K562 (cell line): ENCODE data around the gene MOCOS. TPM values are rescaled to one million over a fixed set of nuclear protein-coding genes. Genes with fewer than 3 reads are reported as not detected.

Experiments
- ATAC-seq: fragments of 200-7000 bp; cut with Tn5 transposase; 3 replicates; pipeline ENCODE4 v1.9.1; 2020; ENCODE audit warnings: moderate library complexity
- BruUV-seq: library from RNA; stranded (reverse); fragments of 400-500 nt; replicated peaks from 2 replicates; lab custom pipeline; 2021; lab: Mats Ljungman, UMichigan
- CTCF ChIA-PET: fragments of 300-600 bp; formaldehyde crosslinking; extraction: SDS; loops from one replicate; lab custom pipeline; 2021; ENCODE audit warnings: low intra/inter-chr PET ratio; lab: Yijun Ruan, JAX
- POLR2A ChIA-PET: fragments of 300-600, 350-650 bp; sonication (Branson Sonifier 250); formaldehyde crosslinking; extraction: SDS; loops from one replicate; lab custom pipeline; 2021; ENCODE audit warnings: antibody characterized with exemption, inconsistent platforms; lab: Yijun Ruan, JAX
- DNase-seq, 4 experiments: peaks; one replicate each; pipeline versions ENCODE4 v3.0.0 to v3.0.0-alpha.2; 2011 to 2018; ENCODE audit warnings: low spot score in 3 of 4, mixed read lengths in 3 of 4; ENCODE audit errors: extremely low read depth in 1 of 4
- FAIRE-seq: peaks from 2 replicates; lab custom pipeline; 2011; peaks lifted over from hg19 to GRCh38; lab: Jason Lieb, UNC
- H2AFZ ChIP-seq: 2 replicates; pipeline ENCODE4 v1.6.0; 2011; ENCODE audit warnings: low read depth, low read length, control low read depth, inconsistent platforms
- H3K27ac ChIP-seq: fragments of 200-600 bp; 3 replicates; pipeline ENCODE4 v1.8.0; 2011; ENCODE audit warnings: low read depth, mild to moderate bottlenecking, control low read depth, inconsistent platforms, low read length, moderate library complexity, mixed read lengths; ENCODE audit errors: extremely low read depth
- H3K27me3 ChIP-seq, 2 experiments: fragments of 300-600 bp in 1 of 2; 2 replicates in 1 of 2; 3 replicates in 1 of 2; pipeline versions ENCODE4 v1.6.0 to v1.8.0; 2011; ENCODE audit warnings: inconsistent platforms in 2 of 2, low read length in 2 of 2, mild to moderate bottlenecking in 1 of 2, mixed read lengths in 1 of 2, moderate library complexity in 1 of 2; ENCODE audit not compliant: control insufficient read depth in 2 of 2, insufficient read depth in 2 of 2
- H3K36me3 ChIP-seq: fragments of 300-600 bp; 3 replicates; pipeline ENCODE4 v1.8.0; 2011; ENCODE audit warnings: mild to moderate bottlenecking, low read length, inconsistent platforms; ENCODE audit not compliant: control insufficient read depth, insufficient read depth
- H3K4me1 ChIP-seq, 2 experiments: fragments of 200-600 bp in 1 of 2; replicated peaks in 1 of 2; 2 replicates in 1 of 2; 3 replicates in 1 of 2; pipeline versions ENCODE4 v1.5.1 to v1.8.0; 2011; ENCODE audit warnings: inconsistent platforms in 2 of 2, low read length in 2 of 2, mild to moderate bottlenecking in 1 of 2, mixed read lengths in 1 of 2, moderate library complexity in 1 of 2; ENCODE audit not compliant: control insufficient read depth in 2 of 2, insufficient read depth in 2 of 2
- H3K4me2 ChIP-seq: 2 replicates; pipeline ENCODE4 v1.6.1; 2011; ENCODE audit warnings: low read length, control low read depth, inconsistent platforms, mixed read lengths; ENCODE audit not compliant: insufficient read depth
- H3K4me3 ChIP-seq: fragments of 200-600 bp; sonication (generic), shearing (Covaris generic); 2 replicates; pipeline ENCODE4 v1.5.1; 2016; ENCODE audit warnings: control low read depth, inconsistent platforms
- H3K79me2 ChIP-seq: fragments of 200-600 bp; 3 replicates; pipeline ENCODE4 v1.8.0; 2011; ENCODE audit warnings: low read length, inconsistent platforms; ENCODE audit not compliant: control insufficient read depth, insufficient read depth
- H3K9ac ChIP-seq, 2 experiments: 2 replicates each; pipeline versions ENCODE4 v1.6.0 to v1.6.1; 2011; ENCODE audit warnings: low read depth in 2 of 2, low read length in 2 of 2, control low read depth in 1 of 2, inconsistent platforms in 1 of 2, mild to moderate bottlenecking in 1 of 2, mixed read lengths in 1 of 2; ENCODE audit not compliant: insufficient read depth in 1 of 2
- H3K9me1 ChIP-seq: one replicate; pipeline ENCODE4 v1.6.0; 2011; ENCODE audit warnings: inconsistent platforms, mild to moderate bottlenecking, low read length, moderate library complexity; ENCODE audit not compliant: control insufficient read depth, insufficient read depth
- H3K9me3 ChIP-seq: replicated peaks from 2 replicates; pipeline ENCODE4 v1.5.1; 2011; ENCODE audit warnings: low read depth, low read length, inconsistent platforms; ENCODE audit not compliant: control insufficient read depth, insufficient read depth
- H4K20me1 ChIP-seq: replicated peaks from 2 replicates; pipeline ENCODE4 v1.6.1; 2011; ENCODE audit warnings: low read length, inconsistent platforms, mixed read lengths; ENCODE audit not compliant: control insufficient read depth, insufficient read depth
- EHMT2 ChIP-seq: fragments of 450-650 bp; IDR thresholded peaks from 2 replicates; pipeline ENCODE4 v1.6.1; 2018; ENCODE audit warnings: antibody characterized with exemption
- ETV1 ChIP-seq: fragments of 450-650 bp; conservative IDR thresholded peaks from 2 replicates; pipeline ENCODE4 v1.6.1; 2016; ENCODE audit warnings: missing genetic modification characterization, control low read depth, low read depth, missing compliant biosample characterization
- MCM2 ChIP-seq: fragments of 450-650 bp; IDR thresholded peaks from 2 replicates; pipeline ENCODE4 v1.6.1; 2017; ENCODE audit warnings: low read depth, mild to moderate bottlenecking
- MCM7 ChIP-seq, 2 experiments: fragments of 450-650 bp; IDR thresholded peaks; 2 replicates each; pipeline ENCODE4 v1.6.1; 2016 to 2018
- MIER1 ChIP-seq: fragments of 450-650 bp; IDR thresholded peaks from 2 replicates; pipeline ENCODE4 v1.6.1; 2016; ENCODE audit warnings: antibody characterized with exemption, mild to moderate bottlenecking, low read depth
- NFIC ChIP-seq: fragments of 450-650 bp; IDR thresholded peaks from 2 replicates; pipeline ENCODE4 v1.6.1; 2017; ENCODE audit warnings: mild to moderate bottlenecking, inconsistent platforms
- NFYB ChIP-seq: IDR thresholded peaks from 2 replicates; pipeline ENCODE4 v1.6.1; 2011; ENCODE audit warnings: mild to moderate bottlenecking, moderate library complexity; ENCODE audit not compliant: insufficient read length; ENCODE audit errors: extremely low read depth
- STAT5A ChIP-seq: IDR thresholded peaks from 2 replicates; pipeline ENCODE4 v1.6.1; 2012; ENCODE audit warnings: low read length, inconsistent platforms, borderline replicate concordance
- TAL1 ChIP-seq: fragments of 450-650 bp; IDR thresholded peaks from 2 replicates; pipeline ENCODE4 v1.6.1; 2016; ENCODE audit warnings: mild to moderate bottlenecking
- ZEB2 ChIP-seq: fragments of 450-650 bp; IDR thresholded peaks from 2 replicates; pipeline ENCODE4 v1.6.1; 2016
- ZNF133 ChIP-seq: fragments of 250-450 bp; sonication (Bioruptor Pico); IDR thresholded peaks from 2 replicates; pipeline ENCODE4 v1.4.0; 2020; ENCODE audit warnings: mild to moderate bottlenecking
- ZNF507 ChIP-seq: conservative IDR thresholded peaks from 2 replicates; pipeline ENCODE4 v1.6.1; 2017; ENCODE audit warnings: missing genetic modification characterization, missing compliant biosample characterization
- WGBS: fragments of 100-300 bp; shearing (Covaris generic); methylation state at CpG from one replicate; pipeline ENCODE4 v1.1.6; 2016; ENCODE audit warnings: low coverage, mixed read lengths; ENCODE audit not compliant: insufficient coverage; ENCODE audit errors: missing lambda C conversion rate; 5-methylcytosine and 5-hydroxymethylcytosine counted together
- in situ Hi-C: fragments of 300-500 bp; cut with MboI; formaldehyde crosslinking; loops from 4 replicates; pipeline ENCODE4 v1.15.0; 2018; ENCODE audit warnings: inconsistent platforms, mixed read lengths
- intact Hi-C: fragments of 100-400 bp; cut with micrococcal nuclease; formaldehyde crosslinking; loops from 2 replicates; pipeline ENCODE4 v1.14.2; 2022
- polyA plus RNA-seq, 8 experiments: library from polyadenylated mRNA; depleted of rRNA in 4 of 8; stranded (reverse) in 5 of 8; unstranded in 3 of 8; fragments of >200 nt; fragmentation: Nextera tagmentation in 2 of 8; fragmentation: Illumina TruSeq in 1 of 8; extraction: Ambion mirVana in 2 of 8; extraction: Trizol in 1 of 8; gene quantifications; 2 replicates each; pipeline versions ENCODE4 v1.2.1 to v1.2.3, GENCODE V29; 2011 to 2014; ENCODE audit warnings: inconsistent platforms in 1 of 8, missing spikeins in 1 of 8
- total RNA-seq, 7 experiments: library from RNA; depleted of rRNA in 6 of 7; stranded (reverse); fragments of >200 nt in 6 of 7; fragmentation: Illumina TruSeq in 2 of 7; extraction: Trizol in 2 of 7; gene quantifications; 2 replicates each; pipeline versions ENCODE4 v1.2.1 to v1.2.3, GENCODE V29; 2011 to 2021; ENCODE audit warnings: low replicate concordance in 1 of 7
- TF ChIP-seq, protein P1 (sequence below): fragments of 450-650 bp; formaldehyde crosslinking; IDR thresholded peaks from 2 replicates; pipeline ENCODE4 v1.4.0; 2020; ENCODE audit warnings: mild to moderate bottlenecking, moderate library complexity
- TF ChIP-seq, protein P2 (sequence below): fragments of 150-350 bp; conservative IDR thresholded peaks from 2 replicates; pipeline ENCODE4 v1.6.1; 2014; ENCODE audit warnings: low read length

Gene MOCOS
- total and polyA plus RNA-seq, 9 of the 15 experiments (the other 6 are each of a cell fraction or from before 2014, with no cell fraction given): 4.5 to 12.4 (median 9.1) TPM

DNA sequence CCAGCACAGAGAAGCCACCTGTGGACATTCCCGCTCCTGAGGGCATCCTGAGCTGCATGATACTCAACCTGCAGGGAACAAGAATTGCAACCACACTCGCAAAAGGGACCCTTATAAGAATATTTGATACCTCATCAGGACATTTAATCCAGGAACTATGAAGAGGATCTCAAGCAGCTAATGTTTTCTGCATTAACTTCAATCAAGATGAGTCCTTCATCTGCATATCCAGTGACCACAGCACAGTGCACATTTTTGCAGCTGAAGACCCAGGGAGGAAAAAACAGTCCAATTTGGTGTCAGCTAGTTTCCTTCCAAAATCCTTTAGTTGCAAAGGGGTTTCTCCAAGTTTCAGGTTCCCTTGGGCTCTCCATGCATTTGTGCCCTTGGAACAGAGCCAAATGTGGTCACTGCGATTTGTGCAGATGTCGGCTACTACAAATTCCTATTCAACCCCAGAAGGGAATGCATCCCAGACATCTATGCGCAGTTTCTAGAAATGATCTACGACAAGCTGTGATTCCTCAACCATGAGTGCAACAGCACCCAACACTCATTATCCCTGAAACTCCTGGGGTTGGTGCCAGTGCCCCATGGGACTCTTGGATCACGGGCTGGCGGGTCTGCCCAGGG is 86.9 kb downstream of the MOCOS start:
- intact Hi-C loops: no loop called here
- Histone ChIP-seq H3K36me3 (no peaks in the 10 kb centered on the region), H3K27ac (no peak overlapping the region), H3K4me3 (no peak overlapping the region), H3K4me2 (no peak overlapping the region), H4K20me1 (no peaks in the 10 kb centered on the region)
- CTCF ChIA-PET: no interaction called here
- no peak for FAIRE-seq
- peak; percentile 54 for TF ChIP-seq NFIC
- TF ChIP-seq, protein P1, sequence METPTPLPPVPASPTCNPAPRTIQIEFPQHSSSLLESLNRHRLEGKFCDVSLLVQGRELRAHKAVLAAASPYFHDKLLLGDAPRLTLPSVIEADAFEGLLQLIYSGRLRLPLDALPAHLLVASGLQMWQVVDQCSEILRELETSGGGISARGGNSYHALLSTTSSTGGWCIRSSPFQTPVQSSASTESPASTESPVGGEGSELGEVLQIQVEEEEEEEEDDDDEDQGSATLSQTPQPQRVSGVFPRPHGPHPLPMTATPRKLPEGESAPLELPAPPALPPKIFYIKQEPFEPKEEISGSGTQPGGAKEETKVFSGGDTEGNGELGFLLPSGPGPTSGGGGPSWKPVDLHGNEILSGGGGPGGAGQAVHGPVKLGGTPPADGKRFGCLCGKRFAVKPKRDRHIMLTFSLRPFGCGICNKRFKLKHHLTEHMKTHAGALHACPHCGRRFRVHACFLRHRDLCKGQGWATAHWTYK: no peak
- TF ChIP-seq, all 486 proteins: peak for 1
- DNase-seq (no peak), ATAC-seq (peak; percentile 39; the same call in 1 of the 3 replicates)
- BruUV-seq: no TSS peak
- 27% methylated on average over 8 of the region's 8 CpGs for WGBS
- POLR2A ChIA-PET: interaction anchor here (1.9 kb wide), 1 partner anchor 9 kb away, joined by 4 read pairs; no protein-coding TSS in a partner anchor
- no peak overlapping the region for H3K9ac ChIP-seq
- no peaks in the 10 kb centered on the region for H3K79me2 ChIP-seq
- H3K27me3 ChIP-seq: no peaks in the 10 kb centered on the region; a peak in 2 of 5 replicates
- in situ Hi-C loops: no loop called here
- H3K4me1 ChIP-seq: no peaks in the 10 kb centered on the region
- H2AFZ ChIP-seq: no peak overlapping the region
- H3K9me3 ChIP-seq: no peaks in the 10 kb centered on the region
- H3K9me1 ChIP-seq: no peaks in the 10 kb centered on the region

DNA sequence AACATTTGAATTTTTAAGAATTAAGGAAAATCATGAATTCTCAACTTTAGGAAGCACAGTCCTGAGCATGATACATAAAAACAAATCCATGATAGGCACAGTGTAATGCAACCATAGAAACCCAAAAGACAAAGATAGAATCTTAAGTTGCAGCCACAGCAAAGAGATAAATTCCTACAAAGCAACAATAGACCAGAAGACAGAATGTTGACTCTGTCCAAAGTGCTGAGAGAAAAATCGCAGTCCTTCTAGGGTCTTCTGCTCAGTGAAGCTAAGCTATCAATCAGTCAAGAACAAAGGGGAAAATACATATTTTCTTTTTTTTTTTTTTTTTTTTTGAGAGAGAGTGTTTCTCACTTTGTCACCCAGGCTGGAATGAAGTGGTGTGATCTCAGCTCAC is 88.3 kb downstream of the MOCOS start:
- CTCF ChIA-PET: no interaction called here
- TF ChIP-seq, protein P2, sequence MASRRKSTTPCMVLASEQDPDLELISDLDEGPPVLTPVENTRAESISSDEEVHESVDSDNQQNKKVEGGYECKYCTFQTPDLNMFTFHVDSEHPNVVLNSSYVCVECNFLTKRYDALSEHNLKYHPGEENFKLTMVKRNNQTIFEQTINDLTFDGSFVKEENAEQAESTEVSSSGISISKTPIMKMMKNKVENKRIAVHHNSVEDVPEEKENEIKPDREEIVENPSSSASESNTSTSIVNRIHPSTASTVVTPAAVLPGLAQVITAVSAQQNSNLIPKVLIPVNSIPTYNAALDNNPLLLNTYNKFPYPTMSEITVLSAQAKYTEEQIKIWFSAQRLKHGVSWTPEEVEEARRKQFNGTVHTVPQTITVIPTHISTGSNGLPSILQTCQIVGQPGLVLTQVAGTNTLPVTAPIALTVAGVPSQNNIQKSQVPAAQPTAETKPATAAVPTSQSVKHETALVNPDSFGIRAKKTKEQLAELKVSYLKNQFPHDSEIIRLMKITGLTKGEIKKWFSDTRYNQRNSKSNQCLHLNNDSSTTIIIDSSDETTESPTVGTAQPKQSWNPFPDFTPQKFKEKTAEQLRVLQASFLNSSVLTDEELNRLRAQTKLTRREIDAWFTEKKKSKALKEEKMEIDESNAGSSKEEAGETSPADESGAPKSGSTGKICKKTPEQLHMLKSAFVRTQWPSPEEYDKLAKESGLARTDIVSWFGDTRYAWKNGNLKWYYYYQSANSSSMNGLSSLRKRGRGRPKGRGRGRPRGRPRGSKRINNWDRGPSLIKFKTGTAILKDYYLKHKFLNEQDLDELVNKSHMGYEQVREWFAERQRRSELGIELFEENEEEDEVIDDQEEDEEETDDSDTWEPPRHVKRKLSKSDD: no peak
- TF ChIP-seq ZEB2 (no peak), MCM7 (IDR thresholded peaks at IDR 0.05) (no peak), ETV1 (tag) (no peak), STAT5A (no peak), NFYB (no peak), MIER1 (peak; percentile 73; the same call in 1 of the 2 replicates), EHMT2 (peak; percentile 86), ZNF133 (no peak), TAL1 (no peak), ZNF507 (tag) (no peak), MCM2 (no peak)

More for the DNA sequence above, 88.3 kb downstream of the MOCOS start:
- POLR2A ChIA-PET: no interaction called here
- H2AFZ ChIP-seq: no peak overlapping the region
- H3K9ac ChIP-seq: no peak overlapping the region
- no peaks in the 10 kb centered on the region; a peak in 2 of 5 replicates for H3K27me3 ChIP-seq
- no TSS peak for BruUV-seq
- H4K20me1 ChIP-seq: no peaks in the 10 kb centered on the region
- no peak for FAIRE-seq
- no peaks in the 10 kb centered on the region for H3K9me1 ChIP-seq
- intact Hi-C loops (no loop called here), in situ Hi-C loops (no loop called here)
- no peaks in the 10 kb centered on the region for H3K9me3 ChIP-seq
- no peaks in the 10 kb centered on the region for H3K36me3 ChIP-seq
- ATAC-seq: no peak; the same call in 2 of the 3 replicates
- H3K27ac ChIP-seq: no peak overlapping the region
- no peak overlapping the region for H3K4me2 ChIP-seq
- H3K4me1 ChIP-seq: no peaks in the 10 kb centered on the region
- 0% methylated on average over 1 of the region's 1 CpG for WGBS
- no peak overlapping the region for H3K4me3 ChIP-seq
- H3K79me2 ChIP-seq: no peaks in the 10 kb centered on the region
- DNase-seq: no peak
